H9 (cell line): ENCODE results near the gene ABCA6. TPM values are rescaled to one million over a fixed set of nuclear protein-coding genes. Genes with fewer than 3 reads are reported as not detected.

Experiments
- DNase-seq: peaks from one replicate; pipeline ENCODE4 v3.0.0-alpha.2; 2017
- H2AFZ ChIP-seq: one replicate; pipeline ENCODE4 v1.6.1; 2013; ENCODE audit warnings: mild to moderate bottlenecking, low read length, control low read depth, moderate library complexity
- H2AK5ac ChIP-seq: 2 replicates; pipeline ENCODE4 v1.6.1; 2013; ENCODE audit warnings: low read length, control low read depth, mixed read lengths; ENCODE audit not compliant: insufficient read length
- H2BK120ac ChIP-seq: one replicate; pipeline ENCODE4 v1.6.1; 2013; ENCODE audit warnings: low read depth, mild to moderate bottlenecking, low read length, control low read depth, inconsistent platforms; ENCODE audit not compliant: poor library complexity, severe bottlenecking
- H2BK12ac ChIP-seq: 2 replicates; pipeline ENCODE4 v1.6.1; 2013; ENCODE audit warnings: low read length, control low read depth, mixed read lengths, low read depth; ENCODE audit not compliant: insufficient read length
- H2BK15ac ChIP-seq: 2 replicates; pipeline ENCODE4 v1.6.1; 2013; ENCODE audit warnings: low read depth, low read length, control low read depth
- H2BK20ac ChIP-seq: one replicate; pipeline ENCODE4 v1.6.1; 2013; ENCODE audit warnings: low read depth, mild to moderate bottlenecking, low read length, control low read depth, inconsistent platforms; ENCODE audit not compliant: poor library complexity, severe bottlenecking
- H2BK5ac ChIP-seq: 2 replicates; pipeline ENCODE4 v1.6.1; 2013; ENCODE audit warnings: low read length, control low read depth, mixed read lengths; ENCODE audit not compliant: insufficient read length
- H3K14ac ChIP-seq: 2 replicates; pipeline ENCODE4 v1.6.1; 2013; ENCODE audit warnings: low read length, control low read depth; ENCODE audit not compliant: insufficient read depth
- H3K18ac ChIP-seq: 2 replicates; pipeline ENCODE4 v1.6.1; 2013; ENCODE audit warnings: low read depth, mild to moderate bottlenecking, mixed read lengths, low read length, control low read depth; ENCODE audit not compliant: insufficient read length
- H3K23ac ChIP-seq: 2 replicates; pipeline ENCODE4 v1.6.1; 2013; ENCODE audit warnings: low read length, control low read depth, mixed read lengths, low read depth; ENCODE audit not compliant: insufficient read length
- H3K23me2 ChIP-seq: 2 replicates; pipeline ENCODE4 v1.6.1; 2013; ENCODE audit warnings: low read depth, mild to moderate bottlenecking, mixed read lengths, low read length, control low read depth; ENCODE audit not compliant: insufficient read length, poor library complexity, severe bottlenecking
- H3K27ac ChIP-seq: 2 replicates; pipeline ENCODE4 v1.5.1; 2013; ENCODE audit warnings: low read length, control low read depth, mixed read lengths, low read depth; ENCODE audit not compliant: insufficient read length
- H3K27me3 ChIP-seq: 2 replicates; pipeline ENCODE4 v1.6.1; 2013; ENCODE audit warnings: low read length, control low read depth, inconsistent platforms; ENCODE audit not compliant: insufficient read depth
- H3K4ac ChIP-seq: 2 replicates; pipeline ENCODE4 v1.6.1; 2013; ENCODE audit warnings: low read depth, mild to moderate bottlenecking, control low read depth, inconsistent platforms, low read length, moderate library complexity
- H3K4me1 ChIP-seq: 2 replicates; pipeline ENCODE4 v1.6.1; 2013; ENCODE audit warnings: low read length, control low read depth, inconsistent platforms; ENCODE audit not compliant: insufficient read depth
- H3K4me2 ChIP-seq: 2 replicates; pipeline ENCODE4 v1.6.1; 2013; ENCODE audit warnings: low read length, control low read depth, mixed read lengths; ENCODE audit not compliant: insufficient read length, insufficient read depth
- H3K56ac ChIP-seq: 2 replicates; pipeline ENCODE4 v1.6.1; 2013; ENCODE audit warnings: low read depth, mild to moderate bottlenecking, mixed read lengths, low read length, control low read depth; ENCODE audit not compliant: insufficient read length
- H3K79me1 ChIP-seq: 2 replicates; pipeline ENCODE4 v1.6.1; 2013; ENCODE audit warnings: low read depth, mild to moderate bottlenecking, moderate library complexity, low read length, control low read depth, inconsistent platforms; ENCODE audit not compliant: insufficient read depth, poor library complexity, severe bottlenecking
- H3K79me2 ChIP-seq: 2 replicates; pipeline ENCODE4 v1.6.1; 2013; ENCODE audit warnings: low read length, control low read depth, inconsistent platforms; ENCODE audit not compliant: insufficient read depth
- H3K9ac ChIP-seq: 2 replicates; pipeline ENCODE4 v1.6.1; 2013; ENCODE audit warnings: low read length, control low read depth, mixed read lengths; ENCODE audit not compliant: insufficient read length; ENCODE audit errors: extremely low read depth
- H3K9me3 ChIP-seq: one replicate; pipeline ENCODE4 v1.6.1; 2013; ENCODE audit warnings: low read depth, low read length, inconsistent platforms; ENCODE audit not compliant: control insufficient read depth
- H3T11ph ChIP-seq: one replicate; pipeline ENCODE4 v1.6.1; 2013; ENCODE audit warnings: mild to moderate bottlenecking, low read length, control low read depth, inconsistent platforms
- H4K20me1 ChIP-seq: one replicate; pipeline ENCODE4 v1.6.1; 2013; ENCODE audit not compliant: control insufficient read depth, insufficient read length, insufficient read depth
- H4K5ac ChIP-seq: 2 replicates; pipeline ENCODE4 v1.6.1; 2013; ENCODE audit warnings: low read depth, mild to moderate bottlenecking, mixed read lengths, low read length, control low read depth; ENCODE audit not compliant: insufficient read length
- H4K8ac ChIP-seq: replicated peaks from 2 replicates; pipeline ENCODE4 v1.6.1; 2013; ENCODE audit warnings: low read length, control low read depth, mixed read lengths, low read depth; ENCODE audit not compliant: insufficient read length
- H4K91ac ChIP-seq: 2 replicates; pipeline ENCODE4 v1.6.1; 2013; ENCODE audit warnings: low read depth, mild to moderate bottlenecking, moderate library complexity, mixed read lengths, low read length, control low read depth; ENCODE audit not compliant: insufficient read length
- H3K27ac Mint-ChIP-seq, 3 experiments: 2 replicates in 2 of 3; 3 replicates in 1 of 3; pipeline ENCODE4 v1.8.0; 2020 to 2021; ENCODE audit warnings: mixed read lengths in 3 of 3, mild to moderate bottlenecking in 1 of 3, moderate library complexity in 1 of 3
- H3K27me3 Mint-ChIP-seq: 2 replicates; pipeline ENCODE4 v1.8.0; 2021; ENCODE audit warnings: low read depth, mild to moderate bottlenecking, moderate library complexity, mixed read lengths
- H3K36me3 Mint-ChIP-seq, 3 experiments: 2 replicates in 2 of 3; 3 replicates in 1 of 3; pipeline ENCODE4 v1.8.0; 2020 to 2021; ENCODE audit warnings: low read depth in 3 of 3, mixed read lengths in 3 of 3; ENCODE audit not compliant: insufficient read depth in 1 of 3
- H3K4me1 Mint-ChIP-seq, 2 experiments: 2 replicates each; pipeline ENCODE4 v1.8.0; 2020; ENCODE audit warnings: mixed read lengths in 2 of 2
- H3K4me3 Mint-ChIP-seq, 2 experiments: 2 replicates in 1 of 2; 3 replicates in 1 of 2; pipeline ENCODE4 v1.8.0; 2020 to 2021; ENCODE audit warnings: mild to moderate bottlenecking in 2 of 2, mixed read lengths in 2 of 2, moderate library complexity in 1 of 2
- H3K9me3 Mint-ChIP-seq, 2 experiments: 2 replicates in 1 of 2; 3 replicates in 1 of 2; pipeline ENCODE4 v1.8.0; 2020; ENCODE audit warnings: mild to moderate bottlenecking in 2 of 2, mixed read lengths in 2 of 2, moderate library complexity in 1 of 2
- CTCF ChIP-seq: fragments of 200-600 bp; sonication (generic); conservative IDR thresholded peaks from 3 replicates; pipeline ENCODE4 v1.8.0; 2021; ENCODE audit warnings: antibody characterized with exemption, mild to moderate bottlenecking
- total RNA-seq: library from RNA; stranded (reverse); gene quantifications from 2 replicates; pipeline ENCODE4 v1.2.1, GENCODE V29; 2021

Gene ABCA6
- total RNA-seq, 1 experiment from 2014 or later, result not detected

- H3K79me2 ChIP-seq, result no peaks in the 10 kb centered on the region
- Mint-ChIP-seq H3K27me3 (no peaks in the 10 kb centered on the region), H3K27ac (no peak overlapping the region), H3K4me3 (no peak overlapping the region), H3K4me1 (no peaks in the 10 kb centered on the region), H3K9me3 (no peaks in the 10 kb centered on the region; a peak in 1 of 5 replicates), H3K36me3 (no peaks in the 10 kb centered on the region)
- H3K23me2 ChIP-seq, result no peaks in the 10 kb centered on the region
- H3K18ac ChIP-seq, result no peak overlapping the region
- H2AFZ ChIP-seq, result no peak overlapping the region
- H2BK12ac ChIP-seq, result no peak overlapping the region
- no peak overlapping the region for H3K14ac ChIP-seq
- H4K20me1 ChIP-seq, result no peaks in the 10 kb centered on the region
- H4K5ac ChIP-seq, result no peak overlapping the region
- H3K56ac ChIP-seq, result no peak overlapping the region
- H3K4ac ChIP-seq, result no peak overlapping the region
- no peak overlapping the region for H4K91ac ChIP-seq
- H2BK20ac ChIP-seq, result no peak overlapping the region
- no peak overlapping the region for H2AK5ac ChIP-seq
- H2BK120ac ChIP-seq, result no peak overlapping the region
- no peaks in the 10 kb centered on the region for H3K27me3 ChIP-seq
- H3K27ac ChIP-seq, result no peak overlapping the region
- no peaks in the 10 kb centered on the region for H3K4me1 ChIP-seq
- no peak overlapping the region for H3K23ac ChIP-seq
- H3K9ac ChIP-seq, result no peak overlapping the region
- H3K9me3 ChIP-seq, result no peaks in the 10 kb centered on the region
- no peak for TF ChIP-seq CTCF
- no peak overlapping the region for H3T11ph ChIP-seq
- H2BK5ac ChIP-seq, result no peak overlapping the region
- H2BK15ac ChIP-seq, result no peak overlapping the region
- no peak for DNase-seq
- no peak overlapping the region for H4K8ac ChIP-seq
- no peaks in the 10 kb centered on the region for H3K79me1 ChIP-seq
- H3K4me2 ChIP-seq, result no peak overlapping the region
These were observed 22.5 kb upstream of the ABCA6 start for GRCh38 chr17:69164206-69164605.
